Tongue (tissue), 2 donors: Measurements from ENCODE around the gene HSPE1. TPM values are rescaled to one million over a fixed set of nuclear protein-coding genes. Genes with fewer than 3 reads are reported as not detected.
"Not testable (repeated sequence)": the region's sequence is repeated elsewhere in the genome, so short reads cannot be mapped to it uniquely, and the experiment has no call there.

Source experiments
- DNase-seq: peaks from one replicate; pipeline ENCODE4 v3.0.0-alpha.2; 2015
- total RNA-seq: library from RNA; depleted of rRNA; stranded (reverse); fragments of >200 nt; gene quantifications from one replicate; pipeline ENCODE4 v1.2.3, GENCODE V29; 2014

HSPE1 gene
- total RNA-seq, 1 donor from 2014 or later: 121 TPM

DNA sequence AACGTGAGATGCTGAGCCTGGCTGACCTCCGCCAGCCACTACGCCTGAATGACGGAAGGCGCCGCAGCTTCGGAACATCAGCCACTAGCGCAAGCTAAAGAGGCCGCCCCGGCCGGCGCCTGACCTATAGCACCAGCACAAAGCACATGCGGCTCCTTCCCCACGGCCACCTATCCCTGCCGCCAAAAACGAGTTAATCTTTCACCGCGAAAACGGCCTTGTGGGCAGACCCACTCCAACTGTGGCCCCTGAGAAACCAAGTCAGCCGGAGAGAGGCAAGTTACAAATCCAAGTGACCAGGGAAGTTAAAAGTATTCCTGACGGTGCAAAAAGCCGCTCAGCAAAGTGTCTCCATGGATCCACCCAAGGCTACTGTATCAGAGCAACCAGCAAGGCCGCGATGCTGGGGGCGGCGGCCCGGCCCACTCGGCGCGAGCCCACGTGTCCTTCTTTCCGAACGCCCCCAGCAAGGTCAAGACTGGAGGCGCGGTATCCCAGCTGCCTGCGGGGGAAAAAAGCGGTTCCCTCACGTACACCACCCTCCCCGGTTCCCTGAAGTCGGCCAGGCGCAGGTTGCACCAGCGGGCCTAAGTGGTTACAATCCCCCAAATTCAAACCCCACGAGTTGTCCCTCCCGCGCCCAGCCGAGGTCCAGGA, 1.1 kb upstream of the HSPE1 start:
- peak; percentile 69 for DNase-seq

DNA sequence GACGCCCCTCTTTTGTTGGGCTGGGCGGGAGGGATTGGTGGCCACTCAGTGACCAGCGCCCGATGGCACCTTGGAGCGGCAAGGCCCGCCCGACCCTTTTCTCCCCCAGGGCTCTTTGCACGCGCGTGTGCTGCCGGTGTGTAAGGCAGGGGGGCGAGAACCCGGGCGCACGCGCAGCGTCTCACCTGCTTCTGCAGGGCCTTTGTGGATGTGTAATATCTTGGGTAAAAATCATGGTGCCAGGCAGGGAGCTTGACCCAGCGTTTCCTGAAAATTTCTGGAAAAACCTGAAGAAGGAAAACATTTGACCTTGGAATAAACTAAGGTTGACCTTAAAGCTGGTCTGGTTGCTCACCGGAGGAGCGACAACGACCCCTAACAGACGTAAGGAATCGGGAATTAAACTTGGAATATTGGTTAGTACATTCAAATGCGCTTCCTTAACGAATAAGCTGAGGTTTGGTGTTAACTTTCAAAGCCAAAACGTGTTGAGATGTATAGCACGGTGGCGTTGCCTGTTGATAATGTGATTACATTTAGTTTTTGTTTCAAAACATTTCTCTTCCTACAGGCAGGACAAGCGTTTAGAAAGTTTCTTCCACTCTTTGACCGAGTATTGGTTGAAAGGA, 438 bp downstream of the HSPE1 start:
- DNase-seq: peak; percentile 51

DNA sequence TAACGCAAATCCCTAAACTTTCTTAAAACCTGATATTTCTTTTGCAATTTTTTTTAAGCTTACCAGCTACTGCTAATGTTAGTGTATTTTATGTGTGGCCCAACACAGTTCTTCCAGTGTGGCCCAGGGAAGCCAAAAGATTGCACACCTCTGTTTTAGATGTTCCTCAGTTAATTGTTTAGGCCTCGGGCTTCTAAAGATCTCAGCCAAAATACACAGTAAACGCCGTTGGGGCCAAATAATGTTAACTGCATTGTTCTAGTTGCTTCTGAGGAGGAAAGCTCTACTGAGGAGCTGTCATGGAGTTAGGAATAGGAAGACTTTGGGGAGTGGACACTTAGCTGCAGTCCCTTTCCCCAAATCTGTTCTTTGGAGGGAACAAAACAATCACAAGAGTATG, 2.0 kb downstream of the HSPE1 start:
- no peak for DNase-seq

DNA sequence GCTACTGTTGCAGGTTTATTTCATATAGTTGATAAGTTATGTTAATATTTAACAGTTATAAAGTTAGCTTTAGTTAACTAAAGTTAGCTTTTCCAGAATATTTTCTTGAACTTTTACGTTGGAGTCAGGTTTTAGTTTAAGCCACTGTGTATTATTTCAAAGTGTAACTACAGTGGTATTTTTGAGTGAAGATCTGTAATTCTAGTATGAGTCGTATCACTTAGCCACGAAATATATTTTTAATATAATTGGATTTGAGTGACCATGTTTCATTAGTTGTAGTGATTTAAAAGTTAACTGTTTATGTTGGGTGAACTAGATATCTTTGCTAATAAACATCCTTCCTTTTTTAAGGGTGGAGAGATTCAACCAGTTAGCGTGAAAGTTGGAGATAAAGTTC, 2.5 kb downstream of the HSPE1 start:
- no peak for DNase-seq

DNA sequence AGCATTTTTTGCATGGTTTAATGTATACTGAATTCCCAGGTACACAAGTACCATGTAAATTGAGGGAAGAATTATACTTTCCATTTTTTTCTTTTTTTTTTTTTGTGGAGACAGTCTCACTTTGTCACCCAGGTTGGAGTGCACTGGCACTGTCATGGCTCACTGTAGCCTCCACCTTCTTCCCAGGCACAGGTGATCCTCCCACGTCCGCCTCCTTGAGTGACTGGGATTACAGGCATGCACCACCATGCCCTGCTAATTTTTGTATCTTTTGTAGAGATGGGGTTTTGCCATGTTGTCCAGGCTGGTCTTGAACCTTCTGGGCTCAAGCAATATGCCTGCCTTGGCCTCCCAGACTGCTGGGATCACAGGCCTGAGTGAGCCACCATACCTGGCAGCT, 3.8 kb downstream of the HSPE1 start:
- DNase-seq: no peak

DNA sequence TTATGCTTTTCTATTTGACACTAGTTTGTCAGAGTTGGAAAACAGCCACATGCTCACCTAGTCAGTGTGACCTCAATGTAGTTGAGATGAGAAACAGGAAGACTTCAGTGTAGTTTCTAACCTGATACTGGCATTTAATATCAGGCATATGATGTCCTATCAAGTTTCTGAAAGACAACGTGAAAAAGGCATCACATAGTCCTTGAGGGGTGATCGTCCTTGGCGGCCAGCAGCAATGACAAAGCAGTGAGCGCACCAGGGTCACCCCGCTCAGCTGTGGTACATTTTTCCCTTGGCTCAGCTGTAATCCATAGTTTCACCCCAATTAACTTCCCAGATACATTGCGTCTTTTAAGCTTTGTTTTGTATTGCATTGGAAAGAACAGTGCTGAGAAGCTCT, 4.3 kb downstream of the HSPE1 start:
- DNase-seq: no peak

DNA sequence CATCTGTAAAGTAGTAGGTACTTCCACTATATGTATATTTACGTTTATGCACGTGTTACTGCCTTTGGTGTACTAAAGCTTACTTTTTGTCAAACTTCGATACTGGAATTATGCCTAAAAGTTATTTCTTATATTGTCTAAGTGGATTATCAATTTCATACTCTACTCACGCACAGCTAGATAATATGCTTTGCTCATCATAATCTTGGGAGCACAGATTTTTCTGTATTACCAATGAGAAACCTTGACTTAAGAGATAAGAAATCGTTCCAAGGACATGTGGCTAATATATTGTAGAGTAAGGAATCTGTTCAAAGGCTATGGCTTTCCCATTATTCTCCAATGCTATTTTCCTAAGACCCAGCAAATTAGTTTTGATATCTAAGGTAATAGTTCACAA, 6.5 kb downstream of the HSPE1 start:
- DNase-seq: no peak

DNA sequence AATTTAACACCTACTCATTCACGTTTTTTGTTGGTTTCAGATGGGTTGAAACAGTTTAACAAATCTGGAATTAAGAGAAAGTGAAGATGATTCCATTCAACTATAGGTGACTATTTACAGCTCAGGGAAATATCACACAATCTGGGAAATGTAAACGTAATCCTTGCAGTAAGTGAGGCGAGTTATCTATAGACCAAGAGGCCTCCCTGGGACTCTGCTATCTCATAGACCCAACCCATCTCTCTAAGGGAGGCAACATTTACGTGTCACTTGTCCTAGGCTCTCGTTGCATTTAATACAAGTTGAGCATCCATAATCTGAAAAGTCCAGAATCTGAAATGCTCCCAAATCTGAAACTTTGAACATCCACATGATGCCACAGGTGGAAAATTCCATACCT, 13.7 kb downstream of the HSPE1 start:
- no peak for DNase-seq

DNA sequence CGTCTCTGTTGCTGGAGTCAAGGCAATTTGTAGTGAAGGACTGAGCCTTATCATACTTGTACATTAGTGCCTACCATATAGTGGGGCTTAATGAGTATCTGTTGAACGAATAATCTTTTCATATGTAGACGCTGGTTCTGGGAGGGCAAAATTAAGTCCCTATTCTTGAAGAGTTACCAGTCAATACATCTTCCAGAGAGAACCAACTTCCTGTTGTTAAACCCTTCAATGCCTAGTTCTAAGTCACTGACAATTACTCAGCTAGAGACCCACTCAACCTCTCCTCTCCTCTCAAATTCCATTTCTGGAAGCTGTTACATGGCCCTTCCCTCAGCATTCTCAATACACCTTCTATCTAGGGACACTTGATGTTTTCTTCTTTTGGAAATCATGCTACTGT, 14.6 kb downstream of the HSPE1 start:
- peak; percentile 22 for DNase-seq

DNA sequence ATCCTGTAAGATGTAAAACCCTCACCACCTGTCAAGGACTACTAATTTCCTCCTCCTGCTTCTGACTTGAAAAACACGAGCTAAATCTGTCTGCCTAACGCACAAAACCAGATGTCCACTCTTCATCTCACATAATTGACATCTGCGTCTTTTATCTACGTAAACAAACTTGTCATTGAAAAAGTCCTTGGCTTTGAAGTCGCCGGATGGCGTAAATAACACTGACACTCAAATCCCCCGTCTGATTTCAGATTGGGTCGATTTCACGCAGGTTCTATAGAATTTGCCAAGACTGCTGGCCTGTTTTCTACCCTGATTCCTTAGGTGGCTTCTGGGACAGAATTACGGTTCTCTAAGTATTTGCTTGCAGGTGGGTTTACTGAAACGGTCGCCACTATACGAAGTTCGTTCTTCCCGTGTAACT, 15.1 kb downstream of the HSPE1 start:
- DNase-seq: no peak

DNA sequence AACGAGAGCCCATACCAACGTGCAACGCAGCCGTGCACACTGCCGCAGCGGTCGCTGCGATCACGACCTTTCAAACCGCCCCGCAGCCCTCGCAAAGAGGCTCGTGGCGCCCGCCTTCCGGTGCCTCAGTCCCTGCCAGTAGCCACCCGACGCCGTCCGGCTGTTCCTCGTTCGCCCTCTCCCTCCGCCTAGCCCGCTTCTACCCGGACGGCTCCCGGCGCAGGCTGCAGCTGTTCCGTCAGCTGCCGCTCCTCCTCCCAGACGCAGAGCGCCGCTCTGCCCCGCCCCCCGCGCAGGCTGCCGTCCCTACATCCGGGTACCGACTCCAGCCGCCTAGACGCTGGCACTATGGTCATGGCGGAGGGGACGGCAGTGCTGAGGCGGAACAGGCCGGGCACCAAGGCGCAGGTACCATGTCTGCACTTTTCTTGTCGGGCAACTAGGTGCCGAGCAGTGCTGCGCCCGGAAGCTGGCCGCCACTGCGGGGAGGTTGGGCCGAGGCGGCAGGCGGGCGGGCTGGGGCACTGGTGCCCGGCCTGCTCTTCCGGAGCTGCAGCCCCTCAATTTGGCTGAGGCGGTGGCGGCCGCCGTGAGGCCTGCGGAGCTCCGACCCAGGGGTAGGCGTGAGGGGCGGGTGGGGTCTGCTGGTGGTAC, 15.7 kb downstream of the HSPE1 start, which contains the start of gene MOB4:
MOB4 (plus strand) TSS at position 328 of the 654 bp plus-strand sequence; CDS start at position 349, 21 bp downstream.
- DNase-seq: peak; percentile 98

DNA sequence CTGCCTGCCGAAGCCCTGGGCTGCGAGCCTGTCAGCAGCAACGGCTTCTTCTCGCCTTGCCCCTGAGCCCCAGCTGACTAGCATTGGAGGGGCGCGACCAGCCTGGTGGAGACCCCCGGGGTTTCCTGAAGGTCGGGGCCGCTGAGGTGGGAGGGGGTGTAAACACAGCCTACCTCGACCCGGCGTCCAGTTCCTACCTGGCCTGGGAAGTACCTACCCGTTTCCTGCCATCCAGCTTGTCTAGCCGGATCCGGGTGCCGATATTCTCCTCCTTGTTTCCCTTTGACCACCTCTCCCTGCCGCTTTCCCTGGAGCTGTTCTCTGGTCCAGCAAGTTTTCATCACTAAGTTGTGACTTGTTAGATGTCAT, 16.2 kb downstream of the HSPE1 start:
- peak; percentile 27 for DNase-seq

DNA sequence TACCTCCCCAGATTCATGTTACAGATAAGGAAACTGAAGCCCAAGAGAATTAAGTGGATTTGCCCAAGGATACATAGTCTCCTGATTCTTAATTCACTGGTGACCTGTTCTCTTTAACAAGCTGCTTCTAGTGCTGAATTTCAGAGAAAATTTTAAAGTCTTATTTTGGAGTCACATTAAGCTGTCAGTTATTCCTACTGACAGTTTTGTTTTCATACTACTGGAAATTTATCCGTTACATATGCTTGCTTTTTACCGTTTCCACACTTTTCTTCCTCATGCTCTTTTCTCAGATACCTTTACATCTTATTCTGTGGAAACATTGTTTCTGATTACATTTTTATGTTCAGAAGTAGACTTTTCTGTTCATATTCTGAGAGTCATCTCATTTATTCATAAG, 17.0 kb downstream of the HSPE1 start:
- DNase-seq: no peak

DNA sequence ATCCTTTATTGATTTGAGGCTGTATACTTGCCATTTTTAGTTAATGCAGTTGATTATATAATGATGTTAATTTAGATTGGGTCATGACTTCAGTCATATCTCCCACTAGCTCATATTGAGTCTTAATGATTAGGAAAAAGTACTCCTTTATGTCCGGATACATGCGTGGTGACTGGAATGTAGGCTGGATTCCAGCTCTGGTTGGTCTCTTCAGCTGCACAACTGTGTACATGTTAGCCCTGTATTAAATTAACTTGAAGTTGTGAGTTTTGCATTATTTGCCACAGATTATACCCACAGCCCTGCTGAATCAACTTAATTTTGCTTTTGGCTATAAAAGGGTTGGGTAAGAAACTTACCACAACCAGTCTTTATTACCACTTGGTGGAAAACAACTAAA, 38.2 kb downstream of the HSPE1 start:
- DNase-seq: no peak

DNA sequence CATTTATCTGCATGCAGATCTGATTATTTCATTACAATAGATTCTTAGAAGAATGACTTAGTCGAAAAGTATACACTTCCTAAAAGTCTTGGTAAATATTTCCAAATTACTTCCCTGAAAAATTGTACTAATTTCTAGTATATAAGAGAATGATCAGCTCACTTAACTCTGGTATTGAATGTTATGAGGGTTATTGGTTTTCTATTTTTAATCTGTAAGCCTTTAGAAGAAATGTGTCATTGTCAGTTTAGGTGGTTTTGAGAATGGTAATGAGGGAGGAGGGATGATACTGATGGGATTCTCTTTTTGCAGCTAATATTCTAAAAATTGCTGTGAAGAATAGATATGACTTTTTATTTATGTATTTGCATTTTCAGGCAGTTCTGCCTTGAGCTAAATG, 39.6 kb downstream of the HSPE1 start:
- DNase-seq: no peak

DNA sequence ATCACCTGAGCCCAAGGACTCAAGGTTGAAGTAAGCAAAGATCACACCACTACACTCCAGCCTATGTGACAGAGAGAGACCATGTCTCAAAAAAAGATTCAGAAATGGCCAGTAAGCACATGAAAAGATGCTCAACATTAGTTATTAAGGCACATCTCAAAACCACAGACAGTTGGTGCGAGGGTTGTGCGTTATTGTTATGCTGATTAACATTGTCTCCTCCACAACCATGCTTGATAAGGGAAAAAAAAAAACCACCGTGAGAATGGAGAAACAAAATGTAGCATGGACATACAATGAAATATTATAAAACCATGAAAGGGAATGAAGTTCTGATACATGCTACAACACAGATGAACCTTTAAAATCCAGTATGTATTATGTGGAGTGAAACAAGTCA, 43.0 kb downstream of the HSPE1 start:
- DNase-seq: no peak

DNA sequence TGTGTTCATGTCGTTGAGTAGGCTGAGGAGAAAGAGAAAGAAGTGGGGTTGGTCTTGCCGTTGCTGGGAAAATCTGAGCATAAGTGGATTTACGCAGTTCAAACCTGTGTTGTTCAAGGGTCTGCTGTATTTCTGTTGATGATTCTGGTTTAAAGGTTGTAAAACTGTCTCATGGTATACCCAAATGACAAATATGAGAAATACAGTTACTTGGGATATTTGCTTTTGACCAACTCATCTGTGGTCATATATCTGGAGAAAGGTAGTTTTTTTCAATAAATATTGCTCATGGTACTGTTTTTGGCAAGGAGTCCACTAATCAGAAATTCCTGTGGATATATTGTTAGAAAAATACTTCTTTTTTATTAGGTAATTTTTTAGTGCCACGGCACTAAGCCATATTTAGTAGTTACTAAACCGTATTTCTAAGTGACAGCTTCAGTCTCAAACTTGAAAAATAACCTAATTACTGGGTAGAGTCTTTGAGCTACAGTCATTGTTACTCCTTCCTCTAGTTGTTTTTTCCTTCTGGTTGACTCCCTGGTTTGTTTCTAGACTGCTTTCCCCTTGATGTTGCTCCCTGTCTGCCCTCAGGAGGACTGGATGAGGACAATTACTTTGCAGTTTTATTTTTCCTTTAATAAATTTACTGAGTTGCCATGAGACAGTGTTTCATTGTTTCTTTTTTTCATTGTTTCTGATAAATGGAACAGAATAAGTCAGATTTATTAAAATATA, 47.2 kb downstream of the HSPE1 start:
- no peak for DNase-seq

DNA sequence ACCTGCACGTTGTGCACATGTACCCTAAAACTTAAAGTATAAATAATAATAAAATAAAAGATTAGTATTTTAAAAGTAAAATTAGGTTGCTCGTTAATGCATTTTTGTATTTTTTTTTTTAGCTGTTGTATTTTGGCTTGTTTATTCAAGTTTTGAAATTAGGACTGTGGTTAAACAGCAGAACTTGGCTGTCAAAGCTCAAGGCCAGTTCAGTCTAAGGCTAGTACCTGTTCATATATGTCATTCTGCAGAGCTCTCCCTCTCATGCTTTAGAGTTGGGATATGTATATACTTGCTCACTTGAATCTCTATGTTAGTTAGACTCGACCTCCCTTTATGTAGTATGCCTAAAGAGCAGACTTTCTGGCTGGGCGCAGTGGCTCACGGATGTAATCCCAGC, 48.4 kb downstream of the HSPE1 start:
- DNase-seq: no peak

DNA sequence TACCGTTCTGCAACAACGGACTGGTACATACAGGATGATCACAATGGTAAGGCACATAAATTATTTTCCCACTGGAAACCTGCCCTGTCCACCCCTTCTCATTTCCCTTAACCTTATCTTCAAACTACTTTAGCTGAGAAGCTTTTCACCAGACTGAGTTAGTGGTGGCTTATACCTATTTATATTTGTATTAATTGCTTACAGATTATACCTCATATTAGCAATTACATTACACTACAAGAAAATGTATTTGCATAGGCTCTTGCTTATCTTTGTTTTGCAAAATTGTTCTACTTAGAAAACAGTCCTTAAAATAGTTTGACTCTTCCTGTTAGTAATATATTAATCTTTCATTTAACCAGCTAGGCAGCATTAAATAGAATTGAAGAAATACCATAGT, 51.1 kb downstream of the HSPE1 start:
- DNase-seq: not testable (repeated sequence)
